HTR-8/SVneo (cell line): ENCODE data around the gene RBM22.
"Not testable (repeated sequence)": the region's sequence is repeated elsewhere in the genome, so short reads cannot be mapped to it uniquely, and the experiment has no call there.

Source experiments
- DNase-seq: peaks from one replicate; pipeline ENCODE4 v3.0.0; 2011; ENCODE audit warnings: low spot score, mixed read lengths; ENCODE audit not compliant: insufficient read length
- FAIRE-seq: peaks from 2 replicates; lab custom pipeline; 2011; peaks lifted over from hg19 to GRCh38; lab: Jason Lieb, UNC

Gene RBM22

GRCh38 chr5:150700594-150701377 is at the start of gene RBM22:
Gene RBM22, minus strand, starts transcription at chr5:150701062. Its CDS starts 77 bp downstream, at chr5:150700985.
- FAIRE-seq (peak; percentile 44), DNase-seq (peak; percentile 88)

- FAIRE-seq = no peak
- DNase-seq = no peak
These were observed 49.6 kb upstream of the RBM22 start for GRCh38 chr5:150750469-150750868.

GRCh38 chr5:150743142-150743488 is 42.3 kb upstream of the RBM22 start:
- DNase-seq, FAIRE-seq: not testable (repeated sequence)

GRCh38 chr5:150742455-150743141 is 41.7 kb upstream of the RBM22 start:
- FAIRE-seq, DNase-seq: not testable (repeated sequence)

GRCh38 chr5:150740992-150741391 is 40.1 kb upstream of the RBM22 start:
- DNase-seq = no peak

GRCh38 chr5:150738862-150739261 is 38.0 kb upstream of the RBM22 start:
- FAIRE-seq = no peak
- DNase-seq = no peak

More at GRCh38 chr5:150740992-150741391, 40.1 kb upstream of the RBM22 start:
- FAIRE-seq = no peak

GRCh38 chr5:150734579-150735384 is 33.9 kb upstream of the RBM22 start:
- FAIRE-seq (no peak), DNase-seq (no peak)

GRCh38 chr5:150731669-150732242 is 30.9 kb upstream of the RBM22 start:
- FAIRE-seq (no peak), DNase-seq (no peak)

GRCh38 chr5:150729859-150730258 is 29.0 kb upstream of the RBM22 start:
- DNase-seq = no peak
- FAIRE-seq = no peak

GRCh38 chr5:150723845-150724244 is 23.0 kb upstream of the RBM22 start:
- DNase-seq (no peak), FAIRE-seq (no peak)

GRCh38 chr5:150710165-150710564 is 9.3 kb upstream of the RBM22 start:
- FAIRE-seq (no peak), DNase-seq (no peak)

- no peak for FAIRE-seq
- no peak for DNase-seq
These were observed 6.0 kb upstream of the RBM22 start for GRCh38 chr5:150706776-150707390.

- FAIRE-seq = no peak
- no peak for DNase-seq
These were observed 2.9 kb upstream of the RBM22 start for GRCh38 chr5:150703762-150704161.

GRCh38 chr5:150700246-150700593 is 642 bp downstream of the RBM22 start:
- peak; percentile 20 for FAIRE-seq
- no peak for DNase-seq

- FAIRE-seq = no peak
- no peak for DNase-seq
These were observed 6.2 kb downstream of the RBM22 start for GRCh38 chr5:150694612-150695011.

- no peak for DNase-seq
- FAIRE-seq = no peak
These were observed 8.6 kb downstream of the RBM22 start for GRCh38 chr5:150692276-150692675.

- no peak for FAIRE-seq
- no peak for DNase-seq
These were observed 10.1 kb downstream of the RBM22 start for GRCh38 chr5:150690760-150691159.

GRCh38 chr5:150689120-150689519 is 11.7 kb downstream of the RBM22 start:
- DNase-seq = no peak
- no peak for FAIRE-seq

GRCh38 chr5:150676578-150676977 is 24.3 kb downstream of the RBM22 start:
- no peak for FAIRE-seq
- DNase-seq = no peak

- no peak for DNase-seq
These were observed 25.8 kb downstream of the RBM22 start for GRCh38 chr5:150675069-150675468.

More at GRCh38 chr5:150675069-150675468, 25.8 kb downstream of the RBM22 start:
- FAIRE-seq = no peak
